Left hindlimb (tissue), 1 donor: ENCODE data around the gene TBL3.
A peak's percentile ranks its signal among the peaks of the same experiment; 100 is the strongest.
"Not testable (repeated sequence)": the region's sequence is repeated elsewhere in the genome, so short reads cannot be mapped to it uniquely, and the experiment has no call there.

Source experiments
- DNase-seq: peaks from one replicate; pipeline ENCODE4 v3.0.0-alpha.2; 2018

TBL3 gene

DNA sequence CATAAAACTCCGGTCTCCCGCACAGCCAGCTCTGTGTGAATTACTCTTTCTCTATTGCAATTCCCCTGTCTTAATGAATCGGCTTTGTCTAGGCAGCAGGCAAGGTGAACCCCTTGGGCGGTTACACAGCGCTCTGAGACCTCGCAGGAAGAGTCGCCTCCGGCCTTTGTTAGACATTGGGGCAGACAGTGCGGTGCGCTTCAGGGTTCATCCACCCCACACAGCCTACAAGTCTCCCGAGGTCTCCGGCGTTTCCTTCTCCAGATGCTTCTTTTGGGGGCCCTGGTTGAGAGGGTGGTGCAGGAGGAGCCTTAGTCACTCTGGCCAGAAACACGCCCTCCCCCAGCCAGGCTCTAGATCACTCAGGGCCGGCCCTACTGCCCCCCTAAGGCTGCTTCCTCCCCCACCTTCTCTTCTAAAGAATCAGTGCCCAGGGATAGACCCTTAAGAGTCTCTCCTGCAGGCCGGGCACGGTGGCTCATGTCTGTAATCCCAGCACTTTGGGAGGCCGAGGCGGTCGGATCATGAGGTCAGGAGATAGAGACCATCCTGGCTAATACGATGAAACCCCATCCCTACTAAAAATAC lies 27.1 kb upstream of the TBL3 start:
- DNase-seq: no peak

DNA sequence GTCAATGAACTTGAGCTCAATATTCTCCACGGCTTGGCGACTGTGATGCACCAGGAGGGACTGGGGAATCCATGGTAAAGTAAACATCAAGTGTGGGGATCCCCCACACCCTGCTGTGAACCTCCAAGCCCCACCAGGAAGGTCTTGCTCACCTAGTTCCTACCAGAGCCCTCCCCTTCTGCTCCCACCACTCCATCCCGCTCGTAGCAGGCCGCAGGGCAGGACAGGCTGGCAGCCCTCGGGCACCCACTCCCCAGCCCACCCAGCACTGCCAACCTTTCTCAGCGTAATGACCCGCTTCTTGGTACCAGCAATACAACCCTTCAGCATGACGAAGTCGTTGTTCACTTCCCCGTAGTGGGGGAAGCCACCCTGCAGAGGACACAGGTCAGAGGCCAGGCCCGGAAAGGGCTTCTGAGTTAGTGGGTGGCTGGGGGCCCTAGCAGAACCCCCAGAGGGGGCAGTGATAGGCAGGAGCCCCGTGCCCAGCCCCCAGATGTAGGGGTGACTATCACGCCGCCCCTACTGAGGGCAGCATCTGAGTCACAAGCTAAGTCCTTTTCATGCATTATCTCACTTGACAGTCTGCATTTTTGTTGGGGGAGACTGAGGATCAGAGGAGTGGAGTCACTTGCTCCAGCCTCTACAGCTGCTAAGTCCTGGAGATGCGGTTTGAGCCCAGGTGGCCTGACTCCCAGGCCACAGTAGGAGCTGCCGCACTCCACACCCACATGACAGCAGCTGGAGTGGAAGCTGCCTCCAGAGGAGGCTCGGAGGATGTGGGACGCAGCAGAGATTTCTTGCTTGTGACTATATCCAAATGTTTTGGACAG lies 26.1 kb upstream of the TBL3 start:
- no peak for DNase-seq

DNA sequence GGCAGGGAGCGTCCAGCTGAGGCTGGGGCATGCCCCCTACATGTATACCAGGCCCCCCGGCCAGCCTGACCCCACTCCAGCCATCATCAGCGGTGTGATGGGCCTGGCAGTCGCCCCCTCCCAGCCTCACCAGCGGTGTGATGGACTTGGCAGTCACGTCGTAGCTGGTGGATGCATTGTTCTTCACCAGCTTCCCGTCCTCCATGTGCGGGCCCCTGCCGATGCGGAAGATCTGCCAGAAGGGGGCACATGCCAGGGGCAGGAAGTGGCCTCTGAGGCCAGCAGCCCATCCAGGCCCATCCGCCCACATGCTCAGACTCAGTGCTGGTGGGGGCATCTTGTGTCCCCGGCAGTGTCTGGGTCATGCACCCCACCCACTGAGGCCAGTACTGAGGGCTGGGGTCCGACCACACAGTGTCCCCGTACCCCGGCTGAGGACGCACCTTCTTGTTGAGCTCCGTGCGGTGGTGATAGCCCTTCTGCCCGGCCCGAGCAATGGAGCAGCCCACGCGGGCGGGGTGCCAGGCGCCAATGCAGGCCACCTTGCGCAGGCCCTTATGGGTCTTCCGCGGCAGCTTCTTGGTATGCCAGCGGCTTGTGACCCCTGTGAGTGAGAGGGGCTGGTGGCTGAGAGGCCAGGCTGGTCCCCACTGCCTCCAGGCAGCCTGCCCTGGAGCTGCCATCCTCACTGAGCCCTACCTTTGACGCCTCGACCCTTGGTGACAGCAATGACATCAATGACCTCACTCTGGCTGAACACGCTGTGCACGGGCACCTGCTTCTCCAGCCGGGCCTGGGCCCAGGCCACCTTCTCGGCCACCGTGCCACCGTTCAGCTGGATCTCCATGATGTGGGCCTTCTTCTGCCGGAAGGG lies 25.1 kb upstream of the TBL3 start:
- DNase-seq: no peak

DNA sequence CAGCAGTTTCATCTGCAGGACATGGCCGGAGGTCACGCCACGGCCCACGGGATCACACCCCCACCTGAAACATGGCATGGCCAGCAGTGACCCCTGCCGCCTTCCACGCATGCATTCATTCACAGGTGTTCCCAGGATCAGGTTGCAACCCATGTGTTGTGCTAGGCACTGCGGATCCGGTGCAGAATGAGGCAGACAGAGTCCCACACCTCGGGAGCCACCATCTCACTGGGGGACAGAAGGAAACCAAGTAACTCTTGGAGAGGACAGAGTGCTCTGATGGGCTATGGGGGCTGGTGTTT lies 24.5 kb upstream of the TBL3 start:
- DNase-seq: no peak

DNA sequence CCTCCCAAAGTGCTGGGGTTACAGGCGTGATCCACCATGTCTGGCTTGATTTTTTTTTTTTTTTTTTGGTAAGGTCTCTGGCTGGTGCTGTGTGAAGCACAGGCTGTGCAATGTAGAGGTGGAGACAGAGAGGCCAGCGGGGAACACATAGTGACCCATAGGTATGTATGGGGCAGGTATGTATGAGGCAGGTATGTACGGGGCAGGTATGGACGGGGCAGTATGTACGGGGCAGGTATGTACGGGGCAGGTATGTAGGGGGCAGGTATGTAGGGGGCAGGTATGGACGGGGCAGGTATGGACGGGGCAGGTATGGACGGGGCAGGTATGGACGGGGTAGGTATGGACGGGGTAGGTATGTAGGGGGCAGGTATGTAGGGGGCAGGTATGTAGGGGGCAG lies 22.3 kb upstream of the TBL3 start:
- no peak for DNase-seq

DNA sequence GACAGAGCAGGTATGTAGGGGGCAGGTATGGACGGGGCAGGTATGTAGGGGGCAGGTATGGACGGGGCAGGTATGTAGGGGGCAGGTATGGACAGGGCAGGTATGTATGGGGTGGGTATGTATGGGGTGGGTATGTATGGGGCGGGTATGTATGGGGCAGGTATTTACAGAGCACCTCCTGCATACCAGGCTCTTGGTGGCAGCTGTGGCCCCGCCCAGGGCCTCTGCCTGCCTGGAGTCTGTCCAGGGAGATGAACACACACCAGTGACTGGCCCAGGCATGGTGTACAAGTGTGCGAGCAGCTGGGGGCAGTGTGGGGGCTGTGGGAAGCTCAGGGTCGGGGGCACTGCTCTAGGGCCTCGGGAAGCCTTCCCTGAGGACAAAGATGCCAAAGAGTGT lies 21.8 kb upstream of the TBL3 start:
- no peak for DNase-seq

DNA sequence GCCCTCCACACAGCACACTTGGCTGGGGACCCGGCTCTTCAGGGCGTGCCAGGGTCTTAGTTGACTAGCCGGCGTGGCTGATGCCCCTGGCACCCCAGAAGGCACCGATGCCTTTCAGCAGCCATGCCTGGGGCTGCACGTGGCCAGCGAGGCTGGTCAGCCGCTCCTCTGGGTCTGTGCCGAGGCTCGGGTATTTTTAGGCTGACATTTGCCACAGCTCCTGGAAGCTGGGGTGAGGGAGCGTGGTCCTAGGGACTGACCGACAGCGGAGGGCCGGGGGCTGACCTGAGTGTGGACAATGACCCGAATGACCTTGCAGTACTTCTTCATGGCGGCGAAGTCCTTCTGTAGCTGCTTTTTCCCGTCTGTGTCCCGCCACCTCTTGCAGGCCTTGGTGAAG lies 21.3 kb upstream of the TBL3 start:
- no peak for DNase-seq

DNA sequence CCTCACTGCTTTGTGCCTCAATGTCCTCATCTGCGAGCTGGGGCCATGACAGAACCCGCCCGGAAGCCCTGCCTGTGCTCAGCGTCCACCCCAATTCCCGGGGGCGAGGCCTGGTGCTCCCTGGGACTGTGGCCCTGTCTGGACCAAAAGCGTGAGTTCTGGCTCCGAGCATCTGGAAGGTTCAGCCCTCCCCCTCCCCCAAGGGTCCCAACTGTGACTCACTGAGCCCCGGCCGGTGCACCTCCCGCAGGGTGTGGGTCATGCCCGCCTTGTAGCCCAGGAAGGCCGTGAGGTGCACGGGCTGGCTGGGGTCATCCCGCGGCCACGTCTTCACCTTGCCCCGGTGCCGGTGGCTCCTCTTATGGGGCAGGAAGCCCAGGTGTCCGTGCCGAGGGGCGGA lies 18.1 kb upstream of the TBL3 start:
- DNase-seq: peak; percentile 25

DNA sequence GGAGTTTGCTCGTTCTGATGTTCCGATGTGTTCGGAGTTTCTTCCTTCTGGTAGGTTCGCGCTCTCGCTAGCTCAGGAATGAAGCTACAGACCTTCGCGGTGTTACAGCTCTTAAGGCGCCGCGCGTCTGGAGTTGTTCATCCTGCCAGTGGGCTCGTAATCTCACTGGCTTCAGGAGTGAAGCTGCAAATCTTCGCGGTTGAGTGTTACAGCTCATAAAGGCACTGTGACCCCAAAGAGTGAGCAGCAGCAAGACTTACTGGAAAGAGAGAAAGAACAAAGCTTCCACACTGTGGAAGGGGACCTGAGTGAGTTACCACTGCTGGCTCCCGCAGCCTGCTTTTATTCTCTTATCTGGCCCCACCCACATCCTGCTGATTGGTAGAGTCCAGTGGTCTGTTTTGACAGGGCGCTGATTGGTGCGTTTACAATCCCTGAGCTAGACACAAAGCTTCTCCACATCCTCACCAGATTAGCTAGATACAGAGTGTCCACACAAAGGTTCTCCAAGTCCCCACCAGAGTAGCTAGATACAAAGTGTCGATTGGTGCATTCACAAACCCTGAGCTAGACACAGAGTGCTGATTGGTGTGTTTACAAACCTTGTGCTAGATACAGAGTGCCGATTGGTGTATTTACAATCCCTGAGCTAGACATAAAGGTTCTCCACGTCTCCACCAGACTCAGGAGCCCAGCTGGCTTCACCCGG lies 14.3 kb upstream of the TBL3 start:
- not testable (repeated sequence) for DNase-seq

DNA sequence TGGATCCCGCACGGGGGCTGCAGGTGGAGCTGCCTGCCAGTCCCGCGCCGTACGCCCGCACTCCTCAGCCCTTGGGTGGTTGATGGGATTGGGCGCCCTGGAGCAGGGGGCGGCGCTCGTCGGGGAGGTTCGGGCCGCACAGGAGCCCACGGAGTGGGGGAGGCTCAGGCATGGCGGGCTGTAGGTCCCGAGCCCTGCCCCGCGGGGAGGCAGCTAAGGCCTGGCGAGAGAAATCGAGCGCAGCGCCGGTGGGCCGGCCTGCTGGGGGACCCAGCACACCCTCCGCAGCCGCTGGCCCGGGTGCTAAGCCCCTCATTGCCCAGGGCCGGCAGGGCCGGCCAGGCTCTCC lies 13.7 kb upstream of the TBL3 start:
- DNase-seq: peak; percentile 26

DNA sequence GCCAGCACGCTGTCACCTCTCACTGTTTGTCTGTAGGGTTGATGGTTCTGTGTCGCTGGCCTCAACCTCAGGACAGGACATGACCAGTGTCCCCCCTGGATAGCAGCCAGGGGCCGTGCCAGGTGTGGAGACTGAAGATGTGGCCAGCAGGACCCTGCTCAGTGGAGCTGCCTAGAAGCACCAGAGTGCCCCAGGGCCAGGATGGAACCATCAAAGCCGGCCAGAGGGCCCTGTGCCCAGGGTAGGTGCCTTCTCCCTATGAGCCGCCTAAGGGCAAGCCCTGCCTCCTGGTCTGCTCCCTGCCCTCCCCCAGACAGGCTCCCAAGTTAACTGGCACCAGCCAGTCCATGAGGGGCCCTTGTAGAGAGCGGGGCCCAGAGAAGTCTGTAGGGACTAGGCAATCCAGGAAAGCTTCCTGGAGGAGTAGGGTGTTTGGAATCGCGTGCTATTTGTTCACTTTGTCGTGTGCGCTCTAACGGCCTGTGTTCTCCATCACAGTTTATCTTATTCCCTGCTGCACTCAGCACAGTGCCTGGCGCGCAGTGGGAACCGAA lies 13.1 kb upstream of the TBL3 start:
- peak; percentile 39 for DNase-seq

DNA sequence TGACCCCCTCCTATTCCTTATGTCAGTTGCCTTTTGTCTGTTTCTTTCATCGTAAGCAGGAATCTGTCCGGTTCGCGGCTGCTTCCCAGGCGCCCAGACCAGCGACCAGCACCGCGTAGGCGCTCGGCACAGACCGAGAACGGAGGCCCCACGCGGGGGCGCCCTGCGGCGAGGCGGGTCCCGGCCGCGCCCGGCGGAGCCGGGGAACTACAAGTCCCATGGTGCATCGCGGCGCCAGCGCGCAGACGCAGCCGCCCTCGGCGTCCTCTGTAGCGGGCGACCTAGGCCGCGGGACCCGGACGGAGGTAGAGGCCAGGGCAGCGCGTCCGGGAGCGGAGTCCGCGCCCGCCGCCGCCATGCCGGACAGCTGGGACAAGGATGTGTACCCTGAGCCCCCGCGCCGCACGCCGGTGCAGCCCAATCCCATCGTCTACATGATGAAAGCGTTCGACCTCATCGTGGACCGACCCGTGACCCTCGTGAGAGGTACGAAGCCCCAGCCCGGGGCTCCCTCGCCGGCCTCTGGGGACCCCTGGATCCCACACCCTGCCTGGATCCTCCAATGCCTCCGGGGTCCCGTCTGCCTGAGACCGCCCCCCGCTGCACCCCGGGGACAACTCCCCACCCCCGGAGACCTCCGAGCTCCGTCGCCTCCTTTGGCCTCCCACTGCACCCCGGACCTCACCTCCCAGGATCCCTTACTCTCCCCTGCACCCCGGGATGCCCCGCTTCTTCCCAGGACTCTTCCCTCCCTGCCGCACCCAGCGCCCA lies 12.4 kb upstream of the TBL3 start, which contains the start of gene NDUFB10:
TSS of gene NDUFB10 (plus strand) at position 270 of the 771 bp plus-strand sequence. CDS start at position 357, 87 bp downstream.
- peak; percentile 92 for DNase-seq

DNA sequence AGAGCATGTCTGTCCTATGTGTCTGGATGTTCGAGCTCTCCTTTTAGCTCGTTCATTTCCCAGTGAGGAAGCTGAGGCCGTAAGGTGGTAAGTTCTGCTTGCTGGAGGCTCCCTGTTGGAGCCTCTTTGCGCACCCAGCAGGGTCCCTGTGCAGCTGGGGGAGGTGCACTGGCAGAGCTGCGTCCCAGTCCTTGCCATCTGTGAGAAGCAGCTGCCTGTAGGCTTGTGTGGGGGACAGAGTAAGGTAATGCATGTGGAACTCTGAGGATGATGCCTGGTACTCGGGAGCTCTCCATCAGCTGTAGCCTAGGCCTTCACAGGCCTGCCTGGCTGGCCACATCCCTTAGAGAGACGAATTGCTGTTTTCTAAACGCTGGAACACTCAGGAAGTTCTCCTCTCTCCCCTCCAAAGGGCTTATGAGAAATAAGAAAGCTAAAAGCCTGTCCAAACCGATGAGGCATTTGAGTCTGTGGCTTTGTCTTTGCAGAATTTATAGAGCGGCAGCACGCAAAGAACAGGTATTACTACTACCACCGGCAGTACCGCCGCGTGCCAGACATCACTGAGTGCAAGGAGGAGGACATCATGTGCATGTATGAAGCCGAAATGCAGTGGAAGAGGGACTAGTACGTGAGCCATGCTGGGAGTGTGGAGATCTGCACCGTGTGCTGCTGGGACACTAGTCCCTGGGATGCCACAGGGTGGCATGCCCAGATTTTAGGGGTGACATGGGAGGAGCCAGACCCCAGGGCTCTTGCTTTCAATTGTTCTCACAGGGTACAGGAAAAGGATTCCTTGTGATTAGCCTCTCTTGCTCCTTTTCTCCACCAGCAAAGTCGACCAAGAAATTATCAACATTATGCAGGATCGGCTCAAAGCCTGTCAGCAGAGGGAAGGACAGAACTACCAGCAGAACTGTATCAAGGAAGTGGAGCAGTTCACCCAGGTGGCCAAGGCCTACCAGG lies 10.9 kb upstream of the TBL3 start:
- DNase-seq: no peak

DNA sequence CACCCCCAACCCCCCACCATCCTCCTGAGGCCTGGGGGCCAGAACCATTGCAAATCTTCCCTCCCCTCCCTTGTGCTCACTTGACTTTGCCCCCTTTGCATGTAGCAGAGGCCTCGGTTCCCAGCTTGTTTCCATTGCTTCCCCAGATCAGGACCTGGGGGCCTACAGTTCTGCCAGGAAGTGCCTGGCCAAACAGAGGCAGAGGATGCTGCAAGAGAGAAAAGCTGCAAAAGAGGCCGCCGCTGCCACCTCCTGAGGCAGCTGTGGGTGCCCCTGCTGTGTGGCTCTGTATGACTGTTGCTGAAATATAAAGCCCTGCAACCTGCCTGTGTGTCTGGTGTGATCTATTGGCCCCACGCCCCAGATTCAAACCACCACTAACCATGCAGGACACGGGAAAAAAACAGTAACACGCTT lies 10.2 kb upstream of the TBL3 start:
- DNase-seq: no peak

DNA sequence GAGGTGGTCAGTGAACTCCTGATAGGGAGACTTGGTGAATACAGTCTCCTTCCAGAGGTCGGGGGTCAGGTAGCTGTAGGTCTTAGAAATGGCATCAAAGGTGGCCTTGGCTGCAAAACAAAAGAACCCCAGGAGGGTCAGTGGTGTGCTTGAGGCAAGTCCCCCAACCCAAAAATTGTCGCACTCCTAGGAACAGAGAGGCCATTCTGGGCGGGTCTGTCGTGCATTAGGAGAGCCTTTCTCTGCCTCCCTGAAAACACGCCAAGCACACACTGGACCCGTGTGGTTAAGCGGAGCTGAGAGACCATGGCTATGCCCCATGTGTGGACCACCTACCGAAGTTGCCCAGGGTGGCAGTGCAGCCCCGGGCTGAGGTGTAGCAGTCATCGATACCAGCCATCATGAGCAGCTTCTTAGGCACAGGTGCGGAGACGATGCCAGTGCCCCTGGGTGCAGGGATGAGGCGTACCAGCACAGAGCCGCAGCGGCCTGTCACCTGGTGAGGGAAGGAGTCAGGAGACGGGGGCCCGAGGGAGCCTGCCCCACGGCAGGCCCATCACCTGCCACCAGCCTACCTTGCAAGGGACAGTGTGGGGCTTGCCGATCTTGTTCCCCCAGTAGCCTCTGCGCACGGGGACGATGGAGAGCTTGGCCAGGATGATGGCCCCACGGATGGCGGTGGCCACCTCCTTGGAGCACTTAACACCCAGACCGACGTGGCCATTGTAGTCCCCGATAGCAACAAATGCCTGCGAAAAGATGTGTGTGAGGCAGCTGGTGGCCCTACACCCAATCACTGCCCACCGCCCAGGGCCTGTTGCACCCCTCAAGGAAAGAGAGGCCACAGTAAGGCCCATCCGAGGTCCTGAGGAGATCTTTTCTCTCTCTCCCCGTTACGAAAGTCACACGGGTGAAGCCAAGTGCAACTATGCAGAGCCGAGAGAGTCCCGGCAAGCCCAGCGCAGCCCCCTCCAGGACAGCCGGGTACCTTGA lies 9.4 kb upstream of the TBL3 start:
- not testable (repeated sequence) for DNase-seq

DNA sequence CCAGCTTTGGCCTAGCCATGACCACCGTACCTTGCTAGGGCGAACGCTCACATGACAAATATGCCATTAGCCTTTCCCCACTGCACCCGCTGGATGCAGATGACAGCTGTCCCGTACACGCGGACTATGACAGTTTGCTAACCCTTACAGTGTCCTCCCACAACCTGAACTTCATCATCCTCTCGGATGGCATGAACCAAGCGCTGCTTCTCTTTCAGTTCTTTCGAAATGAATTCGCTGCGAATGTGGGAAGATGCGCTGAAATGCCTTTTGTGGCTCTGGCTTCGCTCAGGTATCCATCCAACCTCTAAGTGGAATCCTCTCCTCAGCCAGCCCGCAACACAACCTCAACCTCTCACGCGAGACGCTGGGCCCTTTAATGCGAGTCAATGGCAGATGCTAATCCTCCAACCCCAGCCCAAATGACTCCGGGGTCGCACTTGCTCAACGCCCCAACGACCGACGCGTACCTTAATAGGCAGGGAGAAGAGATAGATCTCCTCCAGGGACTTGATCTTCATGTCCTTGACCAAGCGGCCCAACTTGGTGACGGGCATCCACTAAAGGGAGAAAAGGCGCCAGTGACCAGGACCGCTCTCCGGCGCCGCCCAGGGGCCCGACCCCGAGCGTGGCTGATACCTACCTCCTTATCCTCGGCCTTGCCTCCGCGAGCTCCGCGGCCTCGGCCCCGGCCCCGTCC lies 7.9 kb upstream of the TBL3 start:
- DNase-seq: peak; percentile 72

DNA sequence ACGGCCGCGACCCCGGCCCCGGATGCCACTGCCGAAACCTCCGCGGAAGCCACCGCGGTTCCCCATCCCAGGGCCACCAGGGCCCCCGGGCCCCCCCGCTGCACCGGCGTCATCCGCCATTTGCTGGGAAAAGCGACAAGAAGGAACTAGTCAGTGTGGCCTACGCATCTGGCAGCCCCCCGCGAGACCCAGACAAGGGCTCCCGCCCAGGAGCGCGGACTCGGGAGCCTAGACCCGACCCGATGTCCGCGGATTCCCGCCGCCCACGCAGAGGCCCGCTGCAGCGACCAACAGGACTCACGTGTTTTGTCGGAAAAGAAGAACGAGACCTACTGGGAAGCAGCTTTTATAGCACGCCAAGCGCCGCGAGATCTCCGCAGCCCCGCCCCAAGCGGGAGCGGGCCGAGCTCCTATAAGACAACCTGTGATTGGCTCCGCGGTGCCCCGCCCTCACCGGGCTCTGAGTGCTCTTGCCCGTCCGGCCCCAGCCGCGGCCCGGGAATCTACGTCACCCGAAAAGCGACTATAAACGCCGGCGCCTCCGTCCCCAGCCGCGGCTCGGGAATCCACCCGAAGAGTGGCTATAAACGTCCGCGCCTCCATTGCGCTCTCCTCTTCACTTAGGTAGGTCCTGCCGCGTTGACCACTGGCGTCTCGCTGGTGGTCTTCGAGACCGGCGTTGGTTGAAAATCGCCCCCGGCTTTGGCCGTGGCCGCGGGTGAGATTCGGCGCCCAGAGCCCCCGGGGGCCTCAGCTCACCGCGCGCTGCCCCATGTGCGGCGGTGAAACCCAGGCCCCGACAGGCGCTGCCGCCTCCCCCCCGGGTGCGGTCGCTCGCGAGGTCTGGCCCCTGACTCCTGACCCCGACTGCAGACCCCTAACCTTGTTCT lies 7.1 kb upstream of the TBL3 start, which contains the start of gene RPS2:
TSS of gene RPS2 (minus strand) at position 321 of the 890 bp plus-strand sequence. CDS start at position 120, 201 bp downstream.
- DNase-seq: peak; percentile 99
